Measurements from ENCODE around the gene DNAH17. TPM values are rescaled to one million over a fixed set of nuclear protein-coding genes. Genes with fewer than 3 reads are reported as not detected.

The DNAH17 gene
- total and polyA plus RNA-seq, 2 donors (not counting 3 experiments of a cell fraction or from before 2014, with no cell fraction given), result not detected

DNA sequence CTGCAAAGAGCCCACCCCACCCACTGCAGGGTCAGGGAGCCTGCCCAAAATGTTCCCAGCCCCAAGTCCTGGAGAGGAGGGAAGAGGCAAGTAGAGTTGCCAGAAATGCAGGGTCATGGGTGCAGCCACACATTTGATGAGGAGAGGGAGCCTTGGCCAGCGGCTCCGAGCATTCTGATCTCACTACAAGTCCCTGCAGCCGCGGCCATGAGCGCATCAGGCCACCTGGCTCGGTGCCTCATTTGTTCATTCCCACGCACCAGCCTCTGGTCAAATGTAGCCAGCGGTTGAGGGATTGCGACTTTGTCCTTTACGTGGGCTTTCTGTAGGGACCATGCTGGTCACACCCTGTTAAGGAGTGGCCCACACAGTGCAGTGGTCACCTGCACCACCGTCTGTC is 150.1 kb downstream of the DNAH17 start:
- no peaks in the 10 kb centered on the region for H3K27me3 ChIP-seq (ENCODE audit: control insufficient read depth in 2 of 2, insufficient read depth in 2 of 2, low read length in 2 of 2)
- TF ChIP-seq EZH2 (IDR thresholded peaks at IDR 0.05; ENCODE audit: borderline replicate concordance, low read depth, low read length, severe bottlenecking) (no peak), POLR2AphosphoS5 (IDR thresholded peaks at IDR 0.05; ENCODE audit: insufficient read depth, low read depth, low read length) (no peak), FOS (IDR thresholded peaks at IDR 0.05; ENCODE audit: borderline replicate concordance, insufficient read depth, low read length) (no peak), JUN (IDR thresholded peaks at IDR 0.05; ENCODE audit: borderline replicate concordance, insufficient read depth, insufficient read length, low read depth) (no peak), GATA2 (IDR thresholded peaks at IDR 0.05; ENCODE audit: insufficient read depth, insufficient read length, low read depth, low read length) (no peak), MYC (IDR thresholded peaks at IDR 0.05; ENCODE audit: low read depth, low read length) (no peak), POLR2A (IDR thresholded peaks at IDR 0.05; ENCODE audit: low read depth, low read length) (no peak)
- TF ChIP-seq, protein P1, sequence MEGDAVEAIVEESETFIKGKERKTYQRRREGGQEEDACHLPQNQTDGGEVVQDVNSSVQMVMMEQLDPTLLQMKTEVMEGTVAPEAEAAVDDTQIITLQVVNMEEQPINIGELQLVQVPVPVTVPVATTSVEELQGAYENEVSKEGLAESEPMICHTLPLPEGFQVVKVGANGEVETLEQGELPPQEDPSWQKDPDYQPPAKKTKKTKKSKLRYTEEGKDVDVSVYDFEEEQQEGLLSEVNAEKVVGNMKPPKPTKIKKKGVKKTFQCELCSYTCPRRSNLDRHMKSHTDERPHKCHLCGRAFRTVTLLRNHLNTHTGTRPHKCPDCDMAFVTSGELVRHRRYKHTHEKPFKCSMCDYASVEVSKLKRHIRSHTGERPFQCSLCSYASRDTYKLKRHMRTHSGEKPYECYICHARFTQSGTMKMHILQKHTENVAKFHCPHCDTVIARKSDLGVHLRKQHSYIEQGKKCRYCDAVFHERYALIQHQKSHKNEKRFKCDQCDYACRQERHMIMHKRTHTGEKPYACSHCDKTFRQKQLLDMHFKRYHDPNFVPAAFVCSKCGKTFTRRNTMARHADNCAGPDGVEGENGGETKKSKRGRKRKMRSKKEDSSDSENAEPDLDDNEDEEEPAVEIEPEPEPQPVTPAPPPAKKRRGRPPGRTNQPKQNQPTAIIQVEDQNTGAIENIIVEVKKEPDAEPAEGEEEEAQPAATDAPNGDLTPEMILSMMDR (IDR thresholded peaks at IDR 0.05; ENCODE audit: extremely low read depth in 1 of 2, insufficient read depth in 1 of 2, low read depth in 1 of 2, low read length in 2 of 2), result no peak
- TF ChIP-seq, protein P2, sequence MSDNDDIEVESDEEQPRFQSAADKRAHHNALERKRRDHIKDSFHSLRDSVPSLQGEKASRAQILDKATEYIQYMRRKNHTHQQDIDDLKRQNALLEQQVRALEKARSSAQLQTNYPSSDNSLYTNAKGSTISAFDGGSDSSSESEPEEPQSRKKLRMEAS (IDR thresholded peaks at IDR 0.05; ENCODE audit: insufficient read depth, insufficient read length), result no peak
- no peaks in the 10 kb centered on the region for H3K79me2 ChIP-seq (ENCODE audit: control insufficient read depth, insufficient read depth, low read length)
- no peak overlapping the region for H3K4me3 ChIP-seq (replicated peaks in 1 of 3; ENCODE audit: insufficient read depth in 1 of 3, low read depth in 1 of 3, low read length in 3 of 3)
- POLR2A ChIA-PET, result no interaction called here
- dilution Hi-C loops (cut with MboI; ENCODE audit: extremely low pct_ligation_motif_present, low sequenced_read_pairs), result no loop called here
- no peaks in the 10 kb centered on the region for H3K4me1 ChIP-seq (ENCODE audit: control insufficient read depth, extremely low read depth, insufficient read depth, low read length)
- H3K27ac ChIP-seq (ENCODE audit: insufficient read depth, low read depth, low read length), result no peak overlapping the region
- H3K36me3 ChIP-seq (ENCODE audit: control insufficient read depth in 2 of 2, extremely low read depth in 1 of 2, insufficient read depth in 2 of 2, low read length in 2 of 2), result peaks cover 8 to 39% of the 10 kb centered on the region in 2 experiments
- FAIRE-seq (no peak), DNase-seq (ENCODE audit: low read depth, low spot score) (no peak)
- CTCF ChIA-PET, result no interaction called here
- no TSS peak for BruUV-seq (replicated peaks)
- no peak overlapping the region for H3K4me2 ChIP-seq (ENCODE audit: insufficient read depth, low read length)
- H2AFZ ChIP-seq (ENCODE audit: low read depth, low read length), result no peak overlapping the region
- no peaks in the 10 kb centered on the region for H4K20me1 ChIP-seq (replicated peaks; ENCODE audit: control insufficient read depth, extremely low read depth, insufficient read depth, low read length)
- intact Hi-C loops (cut with micrococcal nuclease), result no loop called here
- H3K9me1 ChIP-seq (replicated peaks; ENCODE audit: control insufficient read depth, extremely low read depth, insufficient read depth, low read length), result no peaks in the 10 kb centered on the region
- no peak overlapping the region for H3K9ac ChIP-seq (replicated peaks; ENCODE audit: extremely low read depth, insufficient read depth, low read length)
- no peaks in the 10 kb centered on the region for H3K9me3 ChIP-seq (replicated peaks; ENCODE audit: control insufficient read depth, insufficient read depth, low read length)

Data from endothelial cell of umbilical vein (primary cell).